Measurements from ENCODE around the gene ZNF839.

Gene ZNF839

GRCh38 chr14:102371361-102371760, 51.8 kb downstream of the ZNF839 start:
- no peak overlapping the region for H3K4me3 ChIP-seq (ENCODE audit: low read depth, low read length)

DNA sequence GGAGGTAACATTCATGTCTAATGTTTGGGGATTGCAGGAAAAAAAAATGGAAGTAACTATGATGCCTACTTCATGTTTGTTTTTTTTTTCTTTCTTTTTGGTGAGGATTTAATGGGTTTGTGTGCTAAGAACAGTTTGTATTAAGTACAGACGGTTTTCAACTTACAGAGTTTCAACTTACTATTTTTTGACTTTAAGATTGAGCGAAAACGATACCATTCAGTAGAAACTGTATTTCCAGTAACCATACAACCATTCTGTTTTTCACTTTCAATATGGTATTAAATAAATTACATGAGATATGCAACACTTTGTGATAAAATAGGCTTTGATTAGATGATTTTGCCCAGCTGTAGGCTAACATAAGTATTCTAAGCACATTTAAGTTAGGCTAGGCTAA, 53.6 kb downstream of the ZNF839 start:
- no peak overlapping the region for H3K4me3 ChIP-seq (ENCODE audit: low read depth, low read length)

DNA sequence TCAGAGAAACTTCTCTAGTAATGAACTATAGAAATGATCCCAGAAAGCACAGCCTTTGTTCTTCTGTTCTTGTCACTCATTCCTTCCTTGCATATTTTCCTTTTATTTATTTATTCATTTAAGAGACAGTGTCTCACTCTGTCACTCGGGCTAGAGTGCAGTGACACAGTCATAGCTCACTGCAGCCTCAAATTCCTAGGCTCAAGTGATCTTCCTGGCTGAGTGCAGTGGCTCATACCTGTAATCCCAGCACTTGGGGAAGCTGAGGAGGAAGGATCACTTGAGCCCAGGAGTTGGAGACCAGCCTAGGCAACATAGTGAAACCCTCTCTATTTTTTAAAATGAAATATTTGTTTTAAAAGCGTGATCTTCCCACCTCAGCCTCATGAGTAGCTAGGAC, 54.7 kb downstream of the ZNF839 start:
- H3K4me3 ChIP-seq (ENCODE audit: low read depth, low read length), result no peak overlapping the region

- no peak overlapping the region for H3K4me3 ChIP-seq (ENCODE audit: low read depth, low read length)
Observed at GRCh38 chr14:102375119-102375518, 55.6 kb downstream of the ZNF839 start.

GRCh38 chr14:102377696-102378095, 58.1 kb downstream of the ZNF839 start:
- no peak overlapping the region for H3K4me3 ChIP-seq (ENCODE audit: low read depth, low read length)

- H3K4me3 ChIP-seq (ENCODE audit: low read depth, low read length), result no peak overlapping the region
Observed at GRCh38 chr14:102378830-102379229, 59.3 kb downstream of the ZNF839 start.

GRCh38 chr14:102387086-102387485, 67.5 kb downstream of the ZNF839 start:
- no peak overlapping the region for H3K4me3 ChIP-seq (ENCODE audit: low read depth, low read length)

GRCh38 chr14:102389246-102389645, 69.7 kb downstream of the ZNF839 start:
- H3K4me3 ChIP-seq (ENCODE audit: low read depth, low read length), result no peak overlapping the region

DNA sequence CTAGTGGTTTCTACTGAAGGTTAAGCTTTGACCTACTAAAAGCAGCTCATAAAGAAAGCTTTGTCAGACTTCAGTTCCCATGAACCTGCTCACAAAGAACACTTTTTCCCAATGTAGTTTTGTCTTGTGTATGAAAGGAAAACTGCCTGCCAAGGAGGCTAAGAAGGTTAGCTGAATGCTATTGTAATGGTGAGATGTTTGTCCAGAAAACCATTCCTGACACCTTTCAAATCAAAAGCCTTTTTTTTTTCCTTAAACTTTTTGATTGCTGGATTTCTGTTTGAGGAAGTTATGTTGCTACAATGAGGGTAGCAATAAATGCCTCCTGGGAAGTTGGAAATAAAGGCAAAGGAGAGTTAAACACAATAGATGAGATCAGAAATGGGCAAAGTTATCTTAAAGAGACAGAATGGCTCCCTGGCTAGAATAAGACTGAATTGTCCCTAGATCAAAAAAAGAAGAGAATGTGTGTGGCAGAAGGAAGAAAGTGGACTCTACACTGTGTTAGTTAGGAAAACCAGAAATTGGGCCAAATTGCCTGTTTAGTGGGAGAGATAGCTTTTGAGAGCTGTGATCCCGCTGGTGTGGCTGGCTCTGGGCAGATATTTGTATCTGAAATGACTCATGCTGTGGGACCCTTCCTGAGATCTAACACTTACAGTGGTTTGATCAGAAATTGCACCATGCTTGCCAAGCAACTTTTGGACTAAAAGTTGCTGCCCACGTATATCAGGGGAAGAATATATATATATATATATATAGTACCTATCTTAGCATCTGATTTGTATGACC, 70.7 kb downstream of the ZNF839 start:
- no peak overlapping the region for H3K4me3 ChIP-seq (ENCODE audit: low read depth, low read length)
